Smooth muscle cell (in vitro differentiated cells): Measurements from ENCODE around the gene STK25. TPM values are rescaled to one million over a fixed set of nuclear protein-coding genes. Genes with fewer than 3 reads are reported as not detected.

Experiments
- DNase-seq: peaks from one replicate; lab custom pipeline; 2025; ENCODE audit not compliant: unreplicated experiment; lab: John Stamatoyannopoulos, UW
- H2AFZ ChIP-seq: fragments of 200-600 bp; sonication (generic); 2 replicates; pipeline ENCODE4 v1.6.0; 2016; ENCODE audit warnings: antibody characterized with exemption, low read depth, mild to moderate bottlenecking
- H3F3A ChIP-seq: fragments of 200-600 bp; sonication (generic); 2 replicates; pipeline ENCODE4 v1.6.0; 2017; ENCODE audit warnings: antibody characterized with exemption, low read depth
- H3K27ac ChIP-seq: fragments of 200-600 bp; sonication (generic); 2 replicates; pipeline ENCODE4 v1.5.1; 2016; ENCODE audit warnings: low read depth, mild to moderate bottlenecking
- H3K27me3 ChIP-seq: fragments of 200-600 bp; sonication (generic); 2 replicates; pipeline ENCODE4 v1.6.1; 2016; ENCODE audit warnings: low read depth, mild to moderate bottlenecking
- H3K36me3 ChIP-seq: fragments of 200-600 bp; sonication (generic); 2 replicates; pipeline ENCODE4 v1.5.1; 2016; ENCODE audit warnings: low read depth
- H3K4me1 ChIP-seq: fragments of 200-600 bp; sonication (generic); 2 replicates; pipeline ENCODE4 v1.5.1; 2016; ENCODE audit warnings: low read depth
- H3K4me2 ChIP-seq: fragments of 200-600 bp; sonication (generic); 2 replicates; pipeline ENCODE4 v1.6.0; 2016; ENCODE audit warnings: mild to moderate bottlenecking
- H3K4me3 ChIP-seq: fragments of 200-600 bp; sonication (generic); 2 replicates; pipeline ENCODE4 v1.5.1; 2016; ENCODE audit warnings: mild to moderate bottlenecking
- H3K79me2 ChIP-seq: fragments of 200-600 bp; sonication (generic); 2 replicates; pipeline ENCODE4 v1.6.0; 2016; ENCODE audit warnings: low read depth, mild to moderate bottlenecking
- H3K9ac ChIP-seq: fragments of 200-600 bp; sonication (generic); 2 replicates; pipeline ENCODE4 v1.6.0; 2016; ENCODE audit warnings: low read depth
- H3K9me3 ChIP-seq: fragments of 200-600 bp; sonication (generic); replicated peaks from 2 replicates; pipeline ENCODE4 v1.5.1; 2016; ENCODE audit warnings: low read depth
- H4K20me1 ChIP-seq: fragments of 200-600 bp; sonication (generic); 2 replicates; pipeline ENCODE4 v1.6.0; 2016; ENCODE audit warnings: low read depth
- WGBS: methylation state at CpG from one replicate; pipeline ENCODE4 v1.1.7; 2016; ENCODE audit warnings: low lambda C conversion rate; 5-methylcytosine and 5-hydroxymethylcytosine counted together
- polyA plus RNA-seq: library from polyadenylated mRNA; unstranded; fragments of >200 nt; fragmentation: Nextera tagmentation; extraction: Ambion mirVana; gene quantifications from 2 replicates; pipeline ENCODE4 v1.2.1, GENCODE V29; 2016
- total RNA-seq: library from RNA; depleted of rRNA; stranded (reverse); fragments of >200 nt; gene quantifications from 2 replicates; pipeline ENCODE4 v1.2.3, GENCODE V29; 2014
- TF ChIP-seq, protein P1 (sequence below): fragments of 200-600 bp; sonication (generic); IDR thresholded peaks from 2 replicates; pipeline ENCODE4 v1.5.1; 2017; ENCODE audit warnings: borderline replicate concordance, mild to moderate bottlenecking, antibody characterized with exemption; ENCODE audit not compliant: insufficient read depth, poor library complexity, severe bottlenecking

The STK25 gene
- total and polyA plus RNA-seq, 2 experiments from 2014 or later: 200 to 212 TPM

GRCh38 chr2:241461693-241462677 lies 46.4 kb downstream of the STK25 start:
- 97% methylated on average over 19 of the region's 19 CpGs for WGBS
- no peak overlapping the region for H3K4me3 ChIP-seq
- H3K79me2 ChIP-seq: no peaks in the 10 kb centered on the region
- no peaks in the 10 kb centered on the region for H3F3A ChIP-seq
- no peak for DNase-seq
- H3K4me1 ChIP-seq: no peaks in the 10 kb centered on the region
- no peak overlapping the region for H3K9ac ChIP-seq
- H3K9me3 ChIP-seq: no peaks in the 10 kb centered on the region
- no peaks in the 10 kb centered on the region for H3K36me3 ChIP-seq
- no peak overlapping the region for H2AFZ ChIP-seq
- TF ChIP-seq, protein P1, sequence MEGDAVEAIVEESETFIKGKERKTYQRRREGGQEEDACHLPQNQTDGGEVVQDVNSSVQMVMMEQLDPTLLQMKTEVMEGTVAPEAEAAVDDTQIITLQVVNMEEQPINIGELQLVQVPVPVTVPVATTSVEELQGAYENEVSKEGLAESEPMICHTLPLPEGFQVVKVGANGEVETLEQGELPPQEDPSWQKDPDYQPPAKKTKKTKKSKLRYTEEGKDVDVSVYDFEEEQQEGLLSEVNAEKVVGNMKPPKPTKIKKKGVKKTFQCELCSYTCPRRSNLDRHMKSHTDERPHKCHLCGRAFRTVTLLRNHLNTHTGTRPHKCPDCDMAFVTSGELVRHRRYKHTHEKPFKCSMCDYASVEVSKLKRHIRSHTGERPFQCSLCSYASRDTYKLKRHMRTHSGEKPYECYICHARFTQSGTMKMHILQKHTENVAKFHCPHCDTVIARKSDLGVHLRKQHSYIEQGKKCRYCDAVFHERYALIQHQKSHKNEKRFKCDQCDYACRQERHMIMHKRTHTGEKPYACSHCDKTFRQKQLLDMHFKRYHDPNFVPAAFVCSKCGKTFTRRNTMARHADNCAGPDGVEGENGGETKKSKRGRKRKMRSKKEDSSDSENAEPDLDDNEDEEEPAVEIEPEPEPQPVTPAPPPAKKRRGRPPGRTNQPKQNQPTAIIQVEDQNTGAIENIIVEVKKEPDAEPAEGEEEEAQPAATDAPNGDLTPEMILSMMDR: no peak
- H3K27ac ChIP-seq: no peak overlapping the region
- H3K4me2 ChIP-seq: no peak overlapping the region
- no peaks in the 10 kb centered on the region for H4K20me1 ChIP-seq
- H3K27me3 ChIP-seq: no peaks in the 10 kb centered on the region

- Histone ChIP-seq H3F3A (no peaks in the 10 kb centered on the region), H4K20me1 (no peaks in the 10 kb centered on the region), H3K4me2 (no peak overlapping the region), H3K79me2 (no peaks in the 10 kb centered on the region), H3K27me3 (no peaks in the 10 kb centered on the region), H3K4me1 (no peaks in the 10 kb centered on the region), H2AFZ (no peak overlapping the region), H3K9ac (no peak overlapping the region), H3K36me3 (no peaks in the 10 kb centered on the region), H3K4me3 (no peak overlapping the region), H3K27ac (no peak overlapping the region), H3K9me3 (no peaks in the 10 kb centered on the region)
- TF ChIP-seq, protein P1: no peak
- DNase-seq: no peak
- WGBS: 91% methylated on average over 3 of the region's 3 CpGs
These were observed 47.8 kb downstream of the STK25 start for GRCh38 chr2:241460631-241461030.

DNA sequence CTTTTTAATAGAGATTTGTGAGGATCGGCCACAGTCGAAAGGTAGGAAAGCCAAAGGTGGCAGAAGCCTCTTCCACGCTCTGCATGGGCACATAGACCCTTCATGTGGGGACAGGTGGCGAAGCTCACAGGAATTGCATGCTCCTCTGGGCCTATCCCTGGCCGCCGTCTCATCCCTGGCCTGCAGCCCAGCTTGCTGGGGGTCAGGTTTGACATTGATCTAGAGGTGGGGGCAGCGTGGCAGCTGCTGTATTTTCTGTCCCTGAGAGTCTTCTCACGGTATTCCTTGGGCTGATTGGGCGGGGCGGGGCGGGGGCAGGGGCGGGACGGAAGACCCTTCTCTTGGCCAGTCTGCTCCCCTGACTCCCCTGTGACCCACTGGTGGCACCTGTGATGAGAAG lies 48.9 kb downstream of the STK25 start:
- no peak overlapping the region for H3K9ac ChIP-seq
- H3K27ac ChIP-seq: no peak overlapping the region
- no peaks in the 10 kb centered on the region for H3K4me1 ChIP-seq
- H3F3A ChIP-seq: no peaks in the 10 kb centered on the region
- H3K79me2 ChIP-seq: no peaks in the 10 kb centered on the region
- no peaks in the 10 kb centered on the region for H3K27me3 ChIP-seq
- H3K4me3 ChIP-seq: no peak overlapping the region
- no peaks in the 10 kb centered on the region for H3K36me3 ChIP-seq
- H3K4me2 ChIP-seq: no peak overlapping the region
- DNase-seq: no peak
- H3K9me3 ChIP-seq: no peaks in the 10 kb centered on the region
- H4K20me1 ChIP-seq: no peaks in the 10 kb centered on the region
- TF ChIP-seq, protein P1: no peak
- WGBS: 98% methylated on average over 8 of the region's 13 CpGs
- no peak overlapping the region for H2AFZ ChIP-seq
